Stimulated activated CD8-positive, alpha-beta memory T cell treated with anti-CD3 and anti-CD28 coated beads, Interleukin-15, amount 100 ng/mL, for 4 hours (primary cell): ENCODE results near the gene TTC9B.
"Not testable (repeated sequence)": the region's sequence is repeated elsewhere in the genome, so short reads cannot be mapped to it uniquely, and the experiment has no call there.

Source experiments
- DNase-seq, 2 donors: peaks; one replicate each; pipeline ENCODE4 v3.0.0-alpha.2; 2020; ENCODE audit warnings: low read depth in 2 of 2

TTC9B gene

GRCh38 chr19:40232949-40233810 lies 15.0 kb upstream of the TTC9B start:
- no peak for DNase-seq

GRCh38 chr19:40232479-40232878 lies 14.3 kb upstream of the TTC9B start:
- DNase-seq: no peak

DNA sequence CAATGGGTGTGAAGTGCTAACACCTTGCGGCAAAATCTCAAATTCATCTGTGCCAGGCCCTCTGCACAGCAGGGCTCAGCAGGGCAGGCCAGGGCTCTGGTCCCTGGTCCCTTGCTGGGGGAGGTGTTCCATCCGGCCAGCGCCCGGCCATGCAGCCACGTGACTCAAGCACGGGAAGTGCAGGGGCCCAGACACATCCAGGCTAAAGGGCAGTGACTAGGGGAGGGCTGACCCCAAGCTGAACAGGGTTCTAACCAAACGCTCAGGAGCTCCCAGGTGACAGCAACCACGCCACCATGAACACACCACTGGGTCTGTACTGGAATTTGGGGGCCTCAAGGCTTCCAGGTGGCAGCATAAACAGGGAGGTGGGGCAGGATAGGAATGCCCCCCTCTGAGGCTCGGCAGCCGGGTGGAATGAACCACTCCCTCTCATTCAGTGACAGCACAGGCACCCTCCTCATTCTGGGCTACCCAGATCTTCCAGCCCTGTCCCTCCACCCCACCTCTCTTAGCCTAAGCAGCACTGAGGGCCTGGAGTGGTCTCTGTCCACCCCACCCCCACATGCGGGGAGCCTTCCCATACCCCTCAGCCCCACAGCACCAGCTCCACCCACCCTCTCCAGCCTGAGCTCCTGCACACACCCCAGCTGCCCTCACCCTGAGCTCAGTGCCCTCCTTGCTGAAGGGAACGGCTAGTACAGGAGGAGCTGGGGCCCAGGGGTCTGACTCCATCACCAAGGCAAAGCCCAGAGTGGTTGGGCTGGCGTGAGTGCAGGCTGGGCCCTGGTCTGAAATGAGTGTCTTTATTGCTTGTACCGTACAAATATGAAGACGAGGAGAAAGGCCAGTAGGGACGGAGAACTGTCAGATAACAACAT lies 13.6 kb upstream of the TTC9B start:
- DNase-seq: no peak

DNA sequence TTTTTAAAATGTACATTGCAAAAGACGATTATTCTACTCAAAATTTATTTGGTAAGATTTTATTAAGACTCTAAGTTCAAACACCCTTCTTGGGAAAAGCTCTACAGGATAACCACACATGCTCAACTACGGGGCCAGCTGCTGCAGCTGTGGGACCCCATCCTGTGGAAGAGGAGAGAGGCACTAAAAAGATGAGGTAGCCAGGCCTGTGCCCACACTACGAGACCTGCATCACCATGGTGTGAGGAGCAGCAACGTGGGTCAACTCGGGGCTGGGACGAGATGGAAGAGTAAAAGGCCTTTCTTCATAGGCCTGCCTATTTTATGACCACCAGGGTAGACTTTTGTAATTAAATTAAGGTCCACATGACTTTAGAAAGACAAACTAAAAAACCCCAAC lies 12.9 kb upstream of the TTC9B start:
- DNase-seq: no peak

GRCh38 chr19:40229926-40230417 lies 11.8 kb upstream of the TTC9B start:
- DNase-seq: no peak

DNA sequence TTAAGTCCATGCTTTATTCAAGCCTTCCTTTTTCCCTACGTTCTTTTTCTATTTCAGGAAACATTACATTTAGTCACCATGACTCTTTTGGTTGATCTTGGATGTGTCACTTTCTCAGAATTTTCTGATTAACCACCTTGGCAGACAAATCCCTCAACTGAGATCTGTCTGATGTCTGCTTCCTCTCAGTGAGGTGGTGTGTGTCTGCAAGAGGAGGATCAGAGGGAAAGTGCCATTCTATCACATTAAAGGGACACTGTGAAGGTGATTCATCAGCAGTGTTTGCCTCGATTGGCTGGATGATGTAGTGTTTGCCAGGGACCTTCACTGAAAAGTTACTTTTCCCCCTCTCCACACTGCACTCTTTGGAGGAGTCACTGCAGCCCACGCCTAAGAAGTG lies 11.3 kb upstream of the TTC9B start:
- DNase-seq: no peak

GRCh38 chr19:40228863-40229262 lies 10.7 kb upstream of the TTC9B start:
- DNase-seq: no peak

GRCh38 chr19:40228346-40228745 lies 10.2 kb upstream of the TTC9B start:
- no peak for DNase-seq

GRCh38 chr19:40225440-40226305 lies 7.5 kb upstream of the TTC9B start:
- DNase-seq: no peak

GRCh38 chr19:40224342-40225150 lies 6.4 kb upstream of the TTC9B start:
- no peak for DNase-seq

DNA sequence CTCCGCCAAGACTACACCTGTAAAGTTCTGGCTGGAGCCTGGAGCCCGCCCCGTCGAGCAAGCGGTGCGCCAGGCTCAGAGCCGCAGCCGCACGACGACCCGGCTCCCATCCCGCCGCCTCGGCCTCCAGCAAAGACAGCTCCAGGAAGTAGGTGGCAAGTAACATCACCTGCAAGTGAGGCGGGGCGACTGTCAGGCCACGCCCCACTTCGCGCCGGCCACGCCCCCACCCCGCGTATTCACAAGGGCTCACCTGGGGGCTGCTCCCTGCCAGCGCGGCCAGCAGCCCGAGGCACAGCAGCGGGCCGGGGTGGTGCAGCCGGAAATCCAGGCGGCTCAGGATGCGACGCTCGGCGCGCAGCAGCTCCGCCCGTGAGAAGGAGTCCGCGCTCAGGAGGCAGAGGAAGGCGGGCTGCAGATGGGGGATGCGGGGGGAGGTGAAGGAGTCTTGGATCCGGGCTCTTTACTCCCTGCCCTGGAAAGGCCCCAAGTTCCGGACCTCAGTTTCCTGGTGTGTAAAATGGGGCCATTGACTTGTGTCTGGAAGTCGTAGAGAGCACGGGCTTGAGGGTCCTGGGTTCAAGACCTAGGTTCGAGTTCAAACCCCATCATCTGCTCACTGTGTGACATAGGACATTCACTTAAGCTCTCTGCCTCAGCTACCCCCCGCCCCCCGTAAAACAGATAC lies 5.1 kb upstream of the TTC9B start:
- DNase-seq: no peak

DNA sequence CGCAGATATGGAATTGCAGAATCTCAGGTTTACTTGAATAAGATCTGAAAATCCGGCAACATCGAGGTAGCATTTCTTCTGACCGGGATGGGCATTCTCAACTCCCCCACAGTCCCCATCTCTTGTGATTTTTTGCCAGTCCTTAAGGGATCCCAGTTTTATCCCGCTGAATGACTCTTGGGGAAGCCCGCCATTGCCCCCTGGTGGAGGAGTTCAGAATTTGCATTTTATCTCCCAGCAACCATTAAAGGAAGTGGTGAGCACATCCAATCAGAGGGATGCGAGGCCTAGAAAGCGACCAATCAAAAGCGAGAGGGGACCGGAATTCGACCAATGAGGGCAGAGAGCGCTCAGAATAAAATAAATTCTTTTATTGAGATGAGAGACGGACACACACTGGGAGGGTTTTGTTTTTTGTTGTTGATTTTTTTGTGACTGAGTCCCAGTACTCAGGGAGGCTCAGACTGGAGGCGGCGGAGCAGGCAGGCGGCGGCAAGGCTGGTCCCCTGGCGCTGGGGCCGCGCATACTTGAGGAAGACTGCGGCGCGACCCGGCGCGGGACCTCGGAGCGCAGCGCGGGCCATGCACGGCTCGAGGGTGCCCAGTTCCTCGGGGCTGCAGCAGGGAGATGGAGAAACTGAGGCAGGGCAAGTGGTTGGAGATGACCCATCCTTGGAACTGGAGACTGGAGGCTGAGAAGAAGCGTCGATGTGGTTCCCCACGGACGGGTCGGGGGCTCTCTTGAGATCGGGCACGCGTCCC lies 3.9 kb upstream of the TTC9B start:
- DNase-seq: peak; percentile 16 to 48

DNA sequence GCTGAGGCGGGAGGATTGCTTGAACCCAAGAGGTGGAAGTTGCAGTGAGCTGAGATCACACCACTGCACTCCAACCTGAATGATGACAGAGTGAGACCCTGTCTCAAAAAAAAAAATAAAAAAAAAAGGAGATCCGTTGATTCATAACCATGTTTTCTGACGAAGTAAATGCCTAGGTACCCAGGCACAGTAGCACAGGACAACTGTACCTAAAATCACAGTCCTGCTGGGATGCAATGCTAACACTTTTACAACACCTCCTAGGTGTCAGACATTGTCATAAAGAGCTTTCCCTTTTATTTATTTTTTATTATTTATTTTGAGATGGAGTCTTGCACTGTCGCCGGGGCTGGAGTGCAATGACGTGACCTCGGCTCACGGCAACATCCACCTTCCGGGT lies 2.5 kb upstream of the TTC9B start:
- no peak for DNase-seq

DNA sequence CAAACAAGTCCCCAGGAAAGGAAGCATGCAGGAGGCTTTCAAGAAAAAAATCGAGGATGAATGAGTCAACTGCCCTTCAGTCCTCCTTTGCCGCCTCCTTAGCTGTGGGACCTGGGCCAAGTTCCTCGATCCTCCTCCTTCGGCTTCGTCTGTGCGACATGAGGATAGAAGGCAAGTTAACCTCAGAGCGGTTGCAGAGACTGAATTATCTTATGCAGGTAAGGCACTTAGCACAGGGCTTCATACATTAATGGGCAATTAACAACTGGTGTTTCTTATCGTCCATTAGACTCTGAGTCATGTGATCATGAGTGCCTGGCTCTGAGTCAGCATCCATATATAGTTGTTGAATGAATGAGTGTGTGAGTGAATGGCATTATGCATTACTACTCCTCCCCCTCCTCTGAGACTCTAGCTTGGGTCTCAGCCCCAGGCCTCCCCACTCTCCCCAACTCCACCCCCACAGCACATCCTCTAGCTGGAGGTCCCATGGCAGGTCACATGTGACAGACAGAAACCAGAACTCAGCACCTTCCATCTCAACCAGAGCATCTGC lies 1.6 kb upstream of the TTC9B start:
- no peak for DNase-seq

- not testable (repeated sequence) for DNase-seq
Measured at GRCh38 chr19:40219029-40219428, 845 bp upstream of the TTC9B start.

DNA sequence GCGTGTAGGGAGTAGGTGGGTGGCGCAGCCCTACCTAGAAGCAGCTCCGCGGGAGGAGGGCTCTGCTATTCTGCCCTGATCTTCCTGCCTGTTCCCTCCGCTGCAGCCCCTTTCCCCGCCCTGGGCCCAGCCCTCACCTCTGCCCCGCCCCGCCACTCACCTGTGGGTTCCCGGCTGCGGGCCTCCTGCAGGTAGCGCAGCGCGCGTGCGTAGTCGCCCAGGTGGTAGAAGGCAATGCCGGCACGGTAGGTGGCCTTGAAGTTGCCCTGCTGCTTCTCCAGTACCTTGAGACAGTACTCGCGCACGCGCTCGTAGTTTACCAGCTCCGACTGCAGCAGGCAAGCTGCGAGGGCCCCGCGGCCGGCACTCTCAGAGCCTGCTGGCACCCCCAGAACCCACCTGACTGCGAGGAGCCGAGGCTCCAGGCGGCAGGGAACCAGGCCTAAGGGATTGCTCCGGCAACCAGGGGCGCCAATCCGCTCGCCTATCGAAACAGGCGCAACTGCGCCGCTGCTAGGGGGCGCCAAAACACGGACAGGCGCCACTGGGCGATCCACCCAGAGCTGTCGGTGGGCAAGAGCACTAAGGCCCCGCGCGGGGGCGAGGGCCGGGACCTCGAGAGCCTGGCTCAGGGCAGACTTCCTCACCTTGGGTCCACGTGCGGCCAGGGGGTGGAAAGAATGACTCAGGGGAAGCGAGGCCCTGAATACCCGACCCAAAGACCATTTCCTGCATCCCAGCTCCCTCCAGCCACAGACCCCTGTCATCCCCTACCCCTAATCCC lies 965 bp downstream of the TTC9B start:
- no peak for DNase-seq

- DNase-seq: no peak
Measured at GRCh38 chr19:40216777-40217026, 1.5 kb downstream of the TTC9B start.

DNA sequence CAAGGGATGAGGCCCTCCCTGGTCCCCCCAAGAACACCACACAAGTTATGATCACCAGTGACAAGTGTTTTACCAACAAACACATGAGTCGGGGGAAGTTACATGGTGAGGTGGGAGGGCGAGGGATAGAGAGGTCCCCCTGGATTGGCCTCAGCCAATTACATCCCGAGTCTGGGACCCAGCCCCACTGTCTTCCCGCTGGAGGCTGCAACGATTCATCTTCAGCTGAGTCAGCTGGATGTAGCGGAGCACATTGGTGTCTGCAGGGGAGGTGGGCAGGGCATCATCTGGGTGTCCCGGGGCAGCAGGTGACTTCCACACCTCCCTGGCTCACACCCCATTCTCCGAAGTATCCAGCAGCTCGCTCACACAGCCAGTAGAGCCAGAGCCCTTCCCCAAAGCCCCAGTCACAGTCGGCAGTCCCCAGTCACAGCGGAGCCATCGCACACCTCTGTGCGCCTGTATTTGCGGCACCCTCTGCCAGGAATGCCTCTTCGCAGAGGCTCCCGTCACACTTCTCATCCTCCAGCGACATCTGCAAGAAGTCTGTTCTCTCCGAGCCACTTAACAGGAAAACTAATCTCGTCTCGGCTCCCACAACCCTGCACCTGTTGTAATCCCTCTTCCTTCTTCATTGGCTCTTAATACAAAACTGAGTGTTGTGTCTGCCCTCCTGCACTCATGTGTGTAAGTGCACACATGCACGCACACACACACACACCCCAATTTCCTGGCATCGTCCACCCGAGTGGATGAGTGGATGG lies 2.0 kb downstream of the TTC9B start:
- no peak for DNase-seq
